HG02623 (cell line): ENCODE results near the gene SPATA16.

ENCODE experiments used
- ATAC-seq: cut with Tn5 transposase; IDR thresholded peaks from one replicate; pipeline ENCODE4 v1.9.1; 2021; ENCODE audit warnings: moderate library complexity; ENCODE audit not compliant: unreplicated experiment

SPATA16 gene

DNA sequence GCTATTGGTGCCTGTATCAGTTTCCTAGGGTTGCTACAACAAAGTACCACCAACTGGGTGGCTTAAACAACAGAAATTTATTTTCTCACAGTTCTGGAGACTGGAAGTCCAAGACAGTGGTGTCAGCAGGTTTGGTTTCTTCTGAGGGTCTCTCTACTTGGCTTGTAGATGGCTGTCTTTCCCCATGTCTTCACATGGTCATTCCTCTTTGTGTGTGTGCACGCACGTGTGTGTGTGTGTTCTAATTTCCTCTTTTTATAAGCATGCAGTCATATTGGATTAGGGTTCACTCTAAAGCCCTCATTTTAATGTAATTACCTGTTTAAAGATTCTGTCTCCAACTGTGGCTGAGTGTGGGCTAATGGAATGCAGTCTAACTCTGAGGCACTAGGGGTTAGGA is 182.5 kb downstream of the SPATA16 start:
- ATAC-seq, result no peak

- no peak for ATAC-seq
These were observed 187.5 kb downstream of the SPATA16 start for GRCh38 chr3:172953571-172953970.

GRCh38 chr3:172951511-172951910 is 189.5 kb downstream of the SPATA16 start:
- ATAC-seq, result no peak

DNA sequence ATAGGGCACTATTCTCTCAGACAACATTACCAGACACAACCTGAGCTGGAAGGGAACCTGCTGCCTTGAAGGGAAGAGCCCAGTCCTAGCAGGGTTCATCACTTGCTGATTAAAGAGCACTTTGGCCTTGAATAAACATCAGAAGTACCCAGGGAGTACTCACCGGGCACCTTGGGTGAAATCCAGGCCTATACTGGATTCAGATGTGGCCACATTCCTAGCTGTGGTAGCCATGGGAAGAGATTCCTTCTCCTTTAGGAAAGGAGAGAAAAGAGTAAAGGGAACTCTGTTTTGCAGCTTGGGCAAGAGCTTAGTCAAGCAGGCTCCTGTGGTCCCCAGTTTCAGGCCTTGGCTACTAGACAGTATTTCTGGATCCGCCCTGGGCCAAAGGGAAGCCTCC is 195.0 kb downstream of the SPATA16 start:
- ATAC-seq, result no peak

GRCh38 chr3:172939651-172940293 is 201.3 kb downstream of the SPATA16 start:
- no peak for ATAC-seq

DNA sequence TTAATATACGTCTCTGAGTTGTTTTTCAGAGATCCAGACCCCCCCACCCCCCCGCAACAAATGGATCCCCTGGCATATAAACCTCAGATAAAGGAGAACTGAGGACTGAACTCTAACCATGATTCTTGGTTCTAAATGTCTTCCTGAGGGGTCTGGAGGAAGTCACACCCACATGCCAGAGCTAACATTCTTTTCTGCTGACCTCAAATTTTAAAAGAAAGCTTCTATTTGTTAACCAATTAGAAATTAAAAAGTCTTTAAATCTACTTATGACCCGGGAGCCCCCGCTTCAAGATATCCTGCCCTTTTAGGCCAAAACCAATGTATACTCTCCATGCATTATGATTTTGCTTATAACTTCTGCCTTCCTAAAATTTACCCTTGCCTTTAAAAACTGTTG is 202.2 kb downstream of the SPATA16 start:
- no peak for ATAC-seq

GRCh38 chr3:172931746-172932285 is 209.2 kb downstream of the SPATA16 start:
- no peak for ATAC-seq

- ATAC-seq, result no peak
These were observed 211.6 kb downstream of the SPATA16 start for GRCh38 chr3:172929451-172929850.

- ATAC-seq, result no peak
These were observed 216.5 kb downstream of the SPATA16 start for GRCh38 chr3:172924546-172924945.

DNA sequence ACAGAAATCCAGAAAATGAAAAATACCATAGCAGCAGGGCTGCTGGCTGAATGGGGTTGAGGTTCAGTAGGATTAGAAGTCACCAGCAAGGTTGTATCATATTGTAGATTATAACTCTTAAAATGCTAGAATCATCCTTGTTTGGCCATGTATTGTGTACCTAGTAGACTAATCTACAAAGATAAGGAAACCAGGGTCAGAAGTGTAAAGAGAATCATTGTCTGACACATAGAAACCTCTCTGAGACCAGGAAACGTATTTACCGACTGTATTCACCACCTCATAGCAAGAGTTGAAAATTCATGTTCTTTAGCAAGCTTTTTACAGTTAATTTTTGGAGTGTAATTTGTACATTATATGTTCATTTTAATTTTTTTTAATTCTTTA is 221.7 kb downstream of the SPATA16 start:
- no peak for ATAC-seq

DNA sequence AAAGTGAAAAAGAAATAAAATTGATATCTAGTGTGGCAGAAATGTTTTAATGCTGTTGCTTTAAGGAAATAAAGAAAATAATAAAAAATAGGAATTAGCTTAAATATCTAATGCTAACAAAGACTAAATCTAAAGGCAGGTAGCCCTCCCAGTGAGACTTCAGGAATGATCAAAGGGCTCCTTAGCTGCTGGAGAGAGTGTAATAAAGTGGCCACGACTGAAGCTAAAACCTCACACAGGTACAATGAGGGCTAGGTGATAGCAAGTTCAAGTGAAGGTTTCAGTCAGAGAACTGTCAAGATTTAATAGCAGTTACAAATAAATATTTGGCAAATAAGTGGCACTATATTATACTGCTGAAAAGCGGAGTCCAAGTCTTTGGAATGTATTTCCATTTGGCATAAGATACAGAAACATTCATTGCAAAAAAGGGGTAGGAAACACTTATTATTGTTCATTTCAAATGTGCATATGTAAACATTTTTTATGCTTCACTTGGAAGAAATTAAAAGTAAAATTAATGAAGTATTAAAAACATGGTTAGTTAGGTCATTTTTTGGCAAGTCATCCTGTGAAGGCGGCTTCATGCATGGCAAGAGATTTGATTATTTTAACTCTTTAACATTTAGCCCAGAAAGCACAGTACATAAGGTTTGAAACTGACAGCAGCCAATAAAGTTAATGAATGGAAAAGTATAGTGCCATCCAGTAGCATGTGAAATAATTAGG is 222.3 kb downstream of the SPATA16 start:
- ATAC-seq, result no peak

DNA sequence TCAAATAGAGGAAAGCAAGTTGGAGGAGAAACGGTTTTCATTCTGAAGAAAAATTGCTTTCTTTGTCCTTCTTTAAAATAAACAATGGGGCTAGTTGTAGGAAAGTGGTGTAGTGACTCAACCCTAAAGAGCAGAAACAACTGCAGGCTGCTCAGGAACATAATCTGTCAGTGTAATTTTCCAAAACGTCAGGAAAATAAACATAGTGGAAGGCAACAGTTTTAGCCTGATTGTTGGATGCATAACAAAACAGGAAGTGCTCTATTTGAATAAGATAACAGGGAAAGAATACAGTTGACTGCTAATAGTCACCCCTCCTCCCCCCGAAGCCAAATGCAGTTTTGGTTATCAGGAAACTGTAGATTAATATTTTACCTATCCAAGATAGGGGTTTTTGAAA is 222.9 kb downstream of the SPATA16 start:
- ATAC-seq, result no peak

- ATAC-seq, result no peak
These were observed 225.0 kb downstream of the SPATA16 start for GRCh38 chr3:172915911-172916514.

DNA sequence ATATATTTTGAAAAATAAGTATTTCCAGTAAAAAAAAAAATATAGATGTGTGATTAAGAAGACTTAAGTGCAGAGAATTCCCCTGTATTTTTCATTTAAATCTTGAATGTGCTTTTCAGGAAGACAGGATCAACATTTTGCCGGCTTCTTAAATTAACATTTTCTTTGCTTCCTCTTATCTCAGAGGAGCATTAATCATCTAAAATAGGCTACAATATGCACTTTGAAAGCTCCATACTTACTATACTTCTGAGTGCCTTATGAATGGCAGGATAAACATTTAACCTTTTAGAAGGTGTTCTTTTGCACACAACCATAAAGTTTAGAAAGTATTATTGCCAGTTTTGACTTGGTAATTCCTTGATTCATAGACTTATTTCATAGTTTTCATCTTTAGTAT is 226.2 kb downstream of the SPATA16 start:
- ATAC-seq, result no peak

GRCh38 chr3:172913911-172914655 is 227.0 kb downstream of the SPATA16 start:
- ATAC-seq, result no peak

DNA sequence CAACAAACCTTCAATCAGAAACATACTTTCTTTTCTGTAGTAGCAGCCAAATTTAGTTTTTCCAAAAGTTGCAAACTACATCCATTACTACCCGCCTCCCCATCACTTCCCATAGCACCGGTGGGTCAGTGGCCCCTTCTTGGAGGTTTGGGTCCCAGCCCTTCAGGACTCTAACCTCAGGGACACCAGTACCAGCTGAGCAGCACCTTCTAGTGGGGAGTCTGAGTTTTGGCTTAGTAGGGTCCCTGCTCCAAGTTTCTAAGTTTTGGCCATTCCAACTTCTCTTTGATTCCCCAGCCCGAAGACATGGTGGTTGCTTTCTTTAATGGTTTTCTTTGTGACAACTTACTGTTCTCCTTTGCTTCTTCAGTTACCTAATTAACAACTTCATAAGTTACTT is 229.9 kb downstream of the SPATA16 start:
- ATAC-seq, result no peak

DNA sequence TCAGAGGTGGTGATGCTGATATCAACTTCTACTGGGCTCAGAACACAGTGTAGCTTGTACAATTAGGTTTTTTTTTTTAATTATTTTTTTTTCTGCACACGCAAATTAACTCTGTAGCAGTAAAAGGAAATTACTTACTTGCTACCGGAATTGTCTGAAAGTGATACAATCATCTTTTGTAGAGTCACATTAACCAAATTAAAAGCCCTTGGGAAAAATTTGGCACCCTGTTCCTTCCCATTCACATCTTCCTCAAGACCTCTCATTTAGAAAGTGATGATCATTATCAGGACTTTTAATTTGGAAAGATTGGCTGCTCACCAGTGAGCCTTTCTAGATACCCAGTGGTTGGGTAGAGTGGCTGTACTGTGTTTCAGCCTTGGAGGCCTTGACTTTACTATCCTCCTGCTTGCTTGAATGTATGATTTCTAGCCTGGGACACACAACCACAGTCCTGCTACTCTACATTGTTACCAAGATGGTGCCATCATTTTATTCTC is 232.2 kb downstream of the SPATA16 start:
- no peak for ATAC-seq

DNA sequence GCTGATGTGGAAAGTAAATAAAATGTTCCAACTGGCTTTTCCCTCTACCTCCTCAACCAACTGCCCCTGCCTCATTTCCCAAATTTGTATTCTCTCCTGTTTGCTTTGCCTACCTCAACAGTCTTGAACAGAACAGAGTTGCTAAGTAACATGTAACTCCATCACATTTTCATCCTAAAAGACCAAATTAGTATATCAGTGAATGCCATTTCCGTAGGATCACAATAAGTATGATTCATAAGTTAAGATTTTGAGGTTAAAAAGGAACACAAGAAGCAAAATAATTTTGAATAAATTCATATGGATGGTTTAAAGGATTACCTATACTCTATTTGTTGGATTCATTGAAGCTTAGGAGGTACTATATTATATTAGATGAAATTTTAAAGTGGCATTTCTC is 235.6 kb downstream of the SPATA16 start:
- no peak for ATAC-seq

DNA sequence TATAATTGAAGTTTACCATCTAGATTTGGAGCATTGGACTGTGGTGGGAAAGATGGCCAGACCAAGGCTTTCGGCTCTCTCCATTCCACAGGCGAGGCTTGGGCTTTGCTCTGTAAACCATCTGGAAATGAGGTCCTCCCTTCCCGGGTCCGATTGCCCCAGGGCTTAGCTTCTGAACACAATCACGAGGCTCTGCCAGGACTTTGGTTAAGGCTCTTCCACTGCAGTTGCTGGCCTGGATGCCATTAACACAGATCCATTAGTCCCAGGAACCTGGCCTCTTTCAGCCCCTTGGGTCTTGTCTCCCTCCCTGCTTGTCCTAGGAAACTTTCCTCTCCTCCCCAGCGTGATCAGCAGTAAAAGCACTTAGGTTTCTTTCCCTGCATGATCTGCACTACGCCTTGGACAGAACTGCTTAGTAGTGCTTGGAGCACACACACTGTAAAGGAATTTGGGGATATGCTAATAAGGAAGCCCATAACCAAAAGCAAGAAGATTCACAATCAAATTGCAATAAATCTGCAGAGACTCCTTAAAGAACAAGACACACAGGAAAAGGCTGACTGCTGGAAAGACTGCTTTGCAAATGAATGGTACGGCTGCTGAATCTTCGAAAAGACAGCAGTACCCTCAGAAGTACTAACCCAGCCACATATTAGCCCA is 236.2 kb downstream of the SPATA16 start:
- ATAC-seq, result no peak

DNA sequence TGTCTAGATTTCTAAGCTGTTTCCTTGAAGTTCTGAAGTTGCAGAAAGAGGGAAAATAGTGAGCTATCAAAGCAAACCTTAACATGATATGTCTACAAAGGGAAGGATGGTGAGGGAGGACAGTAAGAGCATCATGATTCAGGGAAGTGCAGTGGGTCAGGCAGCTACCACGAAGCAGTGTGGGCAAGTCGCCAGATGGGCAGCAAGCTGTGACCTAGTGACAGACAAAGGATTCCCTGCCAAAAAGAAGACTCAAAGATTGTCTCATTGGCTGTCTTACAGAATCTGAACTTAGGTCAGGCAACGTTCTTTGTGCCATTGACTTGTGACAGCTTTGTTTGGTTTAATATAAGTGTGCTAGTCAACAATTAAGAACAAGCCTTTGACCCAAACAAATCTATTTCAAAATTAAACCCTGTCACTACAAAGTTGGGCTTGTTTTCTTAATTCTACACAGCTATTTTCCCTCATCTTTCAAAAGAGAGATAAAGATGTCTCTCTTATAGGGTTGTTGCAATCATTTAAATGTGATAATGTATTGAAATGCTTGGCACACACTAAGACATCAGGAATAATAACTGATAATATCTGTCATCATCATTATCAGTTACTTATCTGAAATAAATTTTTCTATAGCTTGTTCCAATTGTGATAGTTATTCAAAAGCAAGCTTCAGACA is 237.3 kb downstream of the SPATA16 start:
- ATAC-seq, result no peak
